Peyer's patch (tissue), 4 donors: Measurements from ENCODE around the gene GINS1.

Source experiments
- CTCF ChIP-seq, 6 experiments: fragments of 450-650 bp in 4 of 6; fragments of 200-600 bp in 2 of 6; sonication (generic) in 1 of 6; IDR thresholded peaks; one replicate each; pipeline ENCODE4 v1.5.1; 2017 to 2019; ENCODE audit warnings: antibody characterized with exemption in 6 of 6, mild to moderate bottlenecking in 3 of 6, moderate library complexity in 1 of 6
- POLR2A ChIP-seq, 2 donors: fragments of 450-650 bp; IDR thresholded peaks; one replicate each; pipeline ENCODE4 v1.5.1; 2017; ENCODE audit warnings: antibody characterized with exemption in 2 of 2, mild to moderate bottlenecking in 2 of 2, moderate library complexity in 2 of 2

- TF ChIP-seq CTCF (IDR thresholded peaks at IDR 0.05) (no peak), POLR2A (IDR thresholded peaks at IDR 0.05) (no peak)
Observed at GRCh38 chr20:25496165-25496967, 88.9 kb downstream of the GINS1 start.
